CD4-positive, CD25-positive, alpha-beta regulatory T cell (primary cell): ENCODE data around the gene SMIM44. TPM values are rescaled to one million over a fixed set of nuclear protein-coding genes. Genes with fewer than 3 reads are reported as not detected.
"Not testable (repeated sequence)": the region's sequence is repeated elsewhere in the genome, so short reads cannot be mapped to it uniquely, and the experiment has no call there.

Experiments
- ATAC-seq, 2 donors: fragments of 150-1000 bp; cut with Tn5 transposase; one replicate each; pipeline ENCODE4 v1.10.0; 2021; ENCODE audit warnings: low read depth in 2 of 2, moderate number of reproducible peaks in 2 of 2, moderate library complexity in 1 of 2
- DNase-seq, 3 donors: peaks; one replicate each; pipeline versions ENCODE4 v3.0.0 to v3.0.0-alpha.2; 2012 to 2022; ENCODE audit warnings: mixed read lengths in 1 of 3
- H3K27ac ChIP-seq: one replicate; pipeline ENCODE4 v1.7.0; 2013; ENCODE audit warnings: mild to moderate bottlenecking, low read length; ENCODE audit not compliant: insufficient read depth, poor library complexity, severe bottlenecking
- H3K27me3 ChIP-seq: one replicate; pipeline ENCODE4 v1.7.0; 2013; ENCODE audit warnings: low read length; ENCODE audit not compliant: control insufficient read depth, insufficient read depth
- H3K36me3 ChIP-seq: one replicate; pipeline ENCODE4 v1.7.0; 2013; ENCODE audit warnings: mild to moderate bottlenecking, low read length, moderate library complexity; ENCODE audit not compliant: control insufficient read depth, insufficient read depth
- H3K4me1 ChIP-seq: 2 replicates; pipeline ENCODE4 v1.7.0; 2013; ENCODE audit warnings: mild to moderate bottlenecking, low read length; ENCODE audit not compliant: insufficient read depth, control insufficient read depth, poor library complexity, severe bottlenecking
- H3K4me3 ChIP-seq: one replicate; pipeline ENCODE4 v1.7.0; 2013; ENCODE audit warnings: low read depth, mild to moderate bottlenecking, low read length, moderate library complexity
- H3K9me3 ChIP-seq, 2 experiments: 1 replicate in 1 of 2; 2 replicates in 1 of 2; pipeline ENCODE4 v1.7.0; 2013; ENCODE audit warnings: low read length in 2 of 2, mild to moderate bottlenecking in 1 of 2, moderate library complexity in 1 of 2; ENCODE audit not compliant: control insufficient read depth in 2 of 2
- H3K27ac Mint-ChIP-seq, 3 donors: one replicate each; pipeline ENCODE4 v1.8.0; 2020 to 2022; ENCODE audit warnings: mild to moderate bottlenecking in 3 of 3, mixed read lengths in 3 of 3, moderate library complexity in 2 of 3
- H3K27me3 Mint-ChIP-seq: one replicate; pipeline ENCODE4 v1.8.0; 2022; ENCODE audit warnings: mild to moderate bottlenecking, mixed read lengths
- H3K36me3 Mint-ChIP-seq: one replicate; pipeline ENCODE4 v1.8.0; 2020; ENCODE audit warnings: mixed read lengths
- H3K4me1 Mint-ChIP-seq, 4 donors: one replicate each; pipeline ENCODE4 v1.8.0; 2020 to 2022; ENCODE audit warnings: mixed read lengths in 4 of 4, mild to moderate bottlenecking in 1 of 4
- H3K4me3 Mint-ChIP-seq, 4 donors: one replicate each; pipeline ENCODE4 v1.8.0; 2020 to 2022; ENCODE audit warnings: mild to moderate bottlenecking in 4 of 4, mixed read lengths in 4 of 4, moderate library complexity in 3 of 4
- H3K9me3 Mint-ChIP-seq, 7 donors: one replicate each; pipeline ENCODE4 v1.8.0; 2020 to 2022; ENCODE audit warnings: mixed read lengths in 7 of 7, mild to moderate bottlenecking in 3 of 7, moderate library complexity in 2 of 7
- polyA plus RNA-seq, 4 donors: library from polyadenylated mRNA; unstranded; fragments of 300-500 nt; fragmentation: Illumina TruSeq; gene quantifications; one replicate each; pipeline ENCODE4 v1.2.3, GENCODE V29; 2021
- total RNA-seq: library from RNA; stranded (reverse); gene quantifications from one replicate; pipeline ENCODE4 v1.2.3, GENCODE V29; 2022

The SMIM44 gene
- total and polyA plus RNA-seq, 5 donors from 2014 or later: not detected

GRCh38 chr19:3508771-3509535 lies 25.7 kb upstream of the SMIM44 start:
- Histone ChIP-seq H3K36me3 (peaks cover 7% of the 10 kb centered on the region), H3K4me3 (no peak overlapping the region), H3K4me1 (peaks cover 29% of the 10 kb centered on the region), H3K27me3 (no peaks in the 10 kb centered on the region), H3K9me3 (no peaks in the 10 kb centered on the region), H3K27ac (no peak overlapping the region)
- peak overlapping the region in 2 of 3 donors; percentile 65 to 82 for H3K27ac Mint-ChIP-seq
- H3K9me3 Mint-ChIP-seq: peaks cover 0 to 1% (median 0%) of the 10 kb centered on the region in 7 donors
- H3K4me1 Mint-ChIP-seq: peaks cover 5 to 71% (median 30%) of the 10 kb centered on the region in 4 donors
- DNase-seq: no peak
- no peaks in the 10 kb centered on the region for H3K27me3 Mint-ChIP-seq
- no peak for ATAC-seq
- H3K4me3 Mint-ChIP-seq: peak overlapping the region; percentile 78 to 94 (median 90)
- no peaks in the 10 kb centered on the region for H3K36me3 Mint-ChIP-seq

GRCh38 chr19:3508121-3508661 lies 24.9 kb upstream of the SMIM44 start:
- H3K4me3 ChIP-seq, ATAC-seq, H3K36me3 ChIP-seq, H3K9me3 ChIP-seq, H3K27me3 Mint-ChIP-seq, DNase-seq, H3K27me3 ChIP-seq, H3K36me3 Mint-ChIP-seq, H3K9me3 Mint-ChIP-seq, H3K27ac ChIP-seq: not testable (repeated sequence)
- peak overlapping the region; percentile 78 to 94 (median 90) for H3K4me3 Mint-ChIP-seq
- peaks cover 5 to 66% (median 30%) of the 10 kb centered on the region in 4 donors for H3K4me1 Mint-ChIP-seq
- H3K4me1 ChIP-seq: peaks cover 29% of the 10 kb centered on the region
- peak overlapping the region in 2 of 3 donors; percentile 42 to 74 for H3K27ac Mint-ChIP-seq

GRCh38 chr19:3507371-3508120 lies 24.3 kb upstream of the SMIM44 start:
- peak overlapping the region; percentile 86 to 92 (median 88) for H3K4me3 Mint-ChIP-seq
- H3K36me3 Mint-ChIP-seq: no peaks in the 10 kb centered on the region
- H3K4me1 Mint-ChIP-seq: peaks cover 5 to 64% (median 30%) of the 10 kb centered on the region in 4 donors
- peak overlapping the region; percentile 71 to 91 (median 89) for H3K27ac Mint-ChIP-seq
- H3K27me3 Mint-ChIP-seq: no peaks in the 10 kb centered on the region
- Histone ChIP-seq H3K4me1 (peaks cover 29% of the 10 kb centered on the region), H3K36me3 (peaks cover 7% of the 10 kb centered on the region), H3K27ac (peak overlapping the region; percentile 74), H3K9me3 (no peaks in the 10 kb centered on the region), H3K27me3 (no peaks in the 10 kb centered on the region), H3K4me3 (peak overlapping the region; percentile 62)
- peaks cover 0 to 1% (median 0%) of the 10 kb centered on the region in 7 donors for H3K9me3 Mint-ChIP-seq
- ATAC-seq: no peak
- peak in 2 of 3 donors; percentile 23 to 31 for DNase-seq

GRCh38 chr19:3506384-3507340 lies 23.4 kb upstream of the SMIM44 start:
- peak overlapping the region; percentile 87 to 92 (median 90) for H3K4me3 Mint-ChIP-seq
- no peaks in the 10 kb centered on the region for H3K27me3 ChIP-seq
- peak overlapping the region; percentile 74 for H3K27ac ChIP-seq
- peaks cover 7% of the 10 kb centered on the region for H3K36me3 ChIP-seq
- peaks cover 29% of the 10 kb centered on the region for H3K4me1 ChIP-seq
- peaks cover 0 to 1% (median 0%) of the 10 kb centered on the region in 7 donors for H3K9me3 Mint-ChIP-seq
- peaks cover 5 to 58% (median 30%) of the 10 kb centered on the region in 4 donors for H3K4me1 Mint-ChIP-seq
- no peak for ATAC-seq
- no peaks in the 10 kb centered on the region for H3K27me3 Mint-ChIP-seq
- H3K9me3 ChIP-seq: no peaks in the 10 kb centered on the region
- peak overlapping the region; percentile 74 to 91 (median 89) for H3K27ac Mint-ChIP-seq
- H3K36me3 Mint-ChIP-seq: no peaks in the 10 kb centered on the region
- peak overlapping the region; percentile 62 for H3K4me3 ChIP-seq
- peak; percentile 16 to 38 (median 33) for DNase-seq

GRCh38 chr19:3505598-3506383 lies 22.6 kb upstream of the SMIM44 start, which contains the start of gene FZR1:
Gene FZR1, plus strand, starts transcription at chr19:3506311. Its CDS starts 16,679 bp downstream, at chr19:3522990.
- peak; percentile 91 to 92 for ATAC-seq
- Mint-ChIP-seq H3K9me3 (peaks cover 0 to 1% (median 0%) of the 10 kb centered on the region in 7 donors), H3K36me3 (no peaks in the 10 kb centered on the region), H3K27ac (peak within 1 kb of the TSS; percentile 97 to 99 (median 98)), H3K4me1 (peaks cover 9 to 56% (median 32%) of the 10 kb centered on the region in 4 donors), H3K27me3 (peaks cover under 1% of the 10 kb centered on the region), H3K4me3 (peak within 1 kb of the TSS; percentile 91 to 97 (median 92))
- peaks cover 33% of the 10 kb centered on the region for H3K4me1 ChIP-seq
- H3K4me3 ChIP-seq: peak within 1 kb of the TSS; percentile 80
- peak within 1 kb of the TSS; percentile 93 for H3K27ac ChIP-seq
- no peaks in the 10 kb centered on the region for H3K9me3 ChIP-seq
- no peaks in the 10 kb centered on the region for H3K27me3 ChIP-seq
- peak; percentile 99 to 100 (median 100) for DNase-seq
- H3K36me3 ChIP-seq: peaks cover 7% of the 10 kb centered on the region

GRCh38 chr19:3504735-3505134 lies 21.5 kb upstream of the SMIM44 start:
- Mint-ChIP-seq H3K27me3 (peaks cover 4% of the 10 kb centered on the region), H3K36me3 (no peaks in the 10 kb centered on the region), H3K4me1 (peaks cover 12 to 56% (median 31%) of the 10 kb centered on the region in 4 donors), H3K9me3 (peaks cover 0 to 1% (median 0%) of the 10 kb centered on the region in 7 donors), H3K4me3 (peak overlapping the region; percentile 91 to 97 (median 92)), H3K27ac (peak overlapping the region in 2 of 3 donors; percentile 98 to 99)
- Histone ChIP-seq H3K27ac (no peak overlapping the region), H3K27me3 (no peaks in the 10 kb centered on the region), H3K4me1 (peaks cover 40% of the 10 kb centered on the region), H3K36me3 (peaks cover 4% of the 10 kb centered on the region), H3K9me3 (no peaks in the 10 kb centered on the region), H3K4me3 (no peak overlapping the region)
- ATAC-seq: no peak
- DNase-seq: no peak
